AG09309 (cell line): ENCODE results near the gene B4GALT2.

Source experiments
- DNase-seq: peaks from one replicate; pipeline ENCODE4 v3.0.0-alpha.2; 2010; ENCODE audit warnings: low read depth
- H3K4me3 ChIP-seq: 2 replicates; pipeline ENCODE4 v1.5.1; 2011; ENCODE audit warnings: mild to moderate bottlenecking, low read depth, low read length, moderate library complexity; ENCODE audit not compliant: control insufficient read depth
- CTCF ChIP-seq: IDR thresholded peaks from 2 replicates; pipeline ENCODE4 v1.5.1; 2011; ENCODE audit warnings: mild to moderate bottlenecking, low read depth, low read length, inconsistent platforms; ENCODE audit not compliant: insufficient read depth, control insufficient read depth; ENCODE audit errors: missing control alignments

Gene B4GALT2

GRCh38 chr1:44040418-44040817 is 61.4 kb downstream of the B4GALT2 start:
- no peak for DNase-seq
- no peak for TF ChIP-seq CTCF
- H3K4me3 ChIP-seq, result no peak overlapping the region
